MM.1S (cell line): Measurements from ENCODE around the gene TCERG1L.

Experiments
- DNase-seq: peaks from one replicate; pipeline ENCODE4 v3.0.0-alpha.2; 2015
- H2AFZ ChIP-seq: fragments of 300-600 bp; sonication (generic); 2 replicates; pipeline ENCODE4 v1.6.0; 2016; ENCODE audit warnings: antibody characterized with exemption, low read length
- H3F3A ChIP-seq: fragments of 300-600 bp; sonication (generic); 2 replicates; pipeline ENCODE4 v1.6.1; 2016; ENCODE audit warnings: mild to moderate bottlenecking, antibody characterized with exemption, low read length, moderate library complexity, mixed read lengths; ENCODE audit not compliant: insufficient read depth
- H3K27ac ChIP-seq: fragments of 300-600 bp; sonication (generic); 2 replicates; pipeline ENCODE4 v1.5.1; 2016; ENCODE audit warnings: mild to moderate bottlenecking, low read length
- H3K27me3 ChIP-seq: fragments of 300-600 bp; sonication (generic); replicated peaks from 2 replicates; pipeline ENCODE4 v1.6.0; 2016; ENCODE audit warnings: low read length; ENCODE audit not compliant: insufficient read depth
- H3K36me3 ChIP-seq: fragments of 300-600 bp; sonication (generic); replicated peaks from 2 replicates; pipeline ENCODE4 v1.6.1; 2016; ENCODE audit warnings: mild to moderate bottlenecking, low read length, mixed read lengths; ENCODE audit not compliant: insufficient read depth
- H3K4me1 ChIP-seq: fragments of 300-600 bp; sonication (generic); 2 replicates; pipeline ENCODE4 v1.6.1; 2016; ENCODE audit warnings: low read length, mixed read lengths
- H3K4me2 ChIP-seq: fragments of 300-600 bp; sonication (generic); 2 replicates; pipeline ENCODE4 v1.6.0; 2016; ENCODE audit warnings: low read depth, low read length
- H3K4me3 ChIP-seq: fragments of 300-600 bp; sonication (generic); 2 replicates; pipeline ENCODE4 v1.5.1; 2016; ENCODE audit warnings: low read length, mixed read lengths
- H3K79me2 ChIP-seq: fragments of 300-600 bp; sonication (generic); 2 replicates; pipeline ENCODE4 v1.6.1; 2016; ENCODE audit warnings: mixed run types, low read length, mixed read lengths
- H3K9ac ChIP-seq: fragments of 300-600 bp; sonication (generic); 2 replicates; pipeline ENCODE4 v1.6.1; 2016; ENCODE audit warnings: low read length, mixed read lengths
- H3K9me2 ChIP-seq: fragments of 300-600 bp; sonication (generic); replicated peaks from 2 replicates; pipeline ENCODE4 v1.6.1; 2016; ENCODE audit warnings: mild to moderate bottlenecking, low read length, mixed read lengths; ENCODE audit not compliant: insufficient read depth
- H3K9me3 ChIP-seq: fragments of 300-600 bp; sonication (generic); replicated peaks from 2 replicates; pipeline ENCODE4 v1.6.1; 2016; ENCODE audit warnings: mild to moderate bottlenecking, low read length, mixed read lengths; ENCODE audit not compliant: insufficient read depth
- H4K20me1 ChIP-seq: fragments of 300-600 bp; sonication (generic); 2 replicates; pipeline ENCODE4 v1.6.1; 2016; ENCODE audit warnings: mild to moderate bottlenecking, low read length, moderate library complexity, mixed read lengths; ENCODE audit not compliant: insufficient read depth
- EZH2 ChIP-seq: fragments of 300-600 bp; sonication (generic); optimal IDR thresholded peaks from 2 replicates; pipeline ENCODE3; 2017; ENCODE audit warnings: low read depth, mild to moderate bottlenecking, antibody characterized with exemption, low read length, mixed read lengths
- EZH2phosphoT487 ChIP-seq: fragments of 300-600 bp; sonication (generic); IDR thresholded peaks from 2 replicates; pipeline ENCODE4 v1.6.1; 2018; ENCODE audit warnings: antibody characterized with exemption, low read length
- TF ChIP-seq, protein P1 (sequence below): fragments of 300-600 bp; sonication (generic); IDR thresholded peaks from 2 replicates; pipeline ENCODE4 v1.5.1; 2016; ENCODE audit warnings: antibody characterized with exemption, low read length, mixed read lengths

The TCERG1L gene

DNA sequence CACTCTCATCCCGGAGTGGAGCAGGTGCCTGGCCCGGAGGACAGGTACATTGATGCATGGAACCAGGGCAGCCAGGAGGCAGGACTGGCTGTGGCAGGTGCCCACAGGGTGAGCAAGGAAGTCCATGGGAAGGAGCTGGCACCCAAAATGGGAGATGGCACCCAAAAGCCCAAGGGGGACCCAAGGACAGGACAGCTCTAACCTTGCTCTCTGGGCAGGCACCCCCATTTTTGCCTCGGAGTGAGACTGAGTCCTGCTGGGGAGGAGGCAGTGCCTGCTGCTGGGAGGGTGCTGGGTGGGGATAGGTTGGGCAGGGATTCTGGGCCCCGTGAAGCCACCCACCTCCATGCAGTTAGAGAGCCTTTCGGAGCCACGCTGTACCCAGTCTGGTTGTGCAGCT, 234.5 kb downstream of the TCERG1L start:
- no peak overlapping the region for H3K4me3 ChIP-seq
- H3K27me3 ChIP-seq, result no peaks in the 10 kb centered on the region
- no peaks in the 10 kb centered on the region for H3F3A ChIP-seq
- no peak overlapping the region for H3K9ac ChIP-seq
- H3K9me3 ChIP-seq, result no peaks in the 10 kb centered on the region
- no peak for TF ChIP-seq EZH2
- TF ChIP-seq, protein P1, sequence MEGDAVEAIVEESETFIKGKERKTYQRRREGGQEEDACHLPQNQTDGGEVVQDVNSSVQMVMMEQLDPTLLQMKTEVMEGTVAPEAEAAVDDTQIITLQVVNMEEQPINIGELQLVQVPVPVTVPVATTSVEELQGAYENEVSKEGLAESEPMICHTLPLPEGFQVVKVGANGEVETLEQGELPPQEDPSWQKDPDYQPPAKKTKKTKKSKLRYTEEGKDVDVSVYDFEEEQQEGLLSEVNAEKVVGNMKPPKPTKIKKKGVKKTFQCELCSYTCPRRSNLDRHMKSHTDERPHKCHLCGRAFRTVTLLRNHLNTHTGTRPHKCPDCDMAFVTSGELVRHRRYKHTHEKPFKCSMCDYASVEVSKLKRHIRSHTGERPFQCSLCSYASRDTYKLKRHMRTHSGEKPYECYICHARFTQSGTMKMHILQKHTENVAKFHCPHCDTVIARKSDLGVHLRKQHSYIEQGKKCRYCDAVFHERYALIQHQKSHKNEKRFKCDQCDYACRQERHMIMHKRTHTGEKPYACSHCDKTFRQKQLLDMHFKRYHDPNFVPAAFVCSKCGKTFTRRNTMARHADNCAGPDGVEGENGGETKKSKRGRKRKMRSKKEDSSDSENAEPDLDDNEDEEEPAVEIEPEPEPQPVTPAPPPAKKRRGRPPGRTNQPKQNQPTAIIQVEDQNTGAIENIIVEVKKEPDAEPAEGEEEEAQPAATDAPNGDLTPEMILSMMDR, result no peak
- no peak for TF ChIP-seq EZH2phosphoT487
- DNase-seq, result no peak
- H3K4me1 ChIP-seq, result no peaks in the 10 kb centered on the region
- no peak overlapping the region for H3K27ac ChIP-seq
- no peak overlapping the region for H2AFZ ChIP-seq
- no peaks in the 10 kb centered on the region for H3K36me3 ChIP-seq
- no peaks in the 10 kb centered on the region for H3K79me2 ChIP-seq
- no peaks in the 10 kb centered on the region for H4K20me1 ChIP-seq
- H3K9me2 ChIP-seq, result no peaks in the 10 kb centered on the region
- H3K4me2 ChIP-seq, result no peak overlapping the region

DNA sequence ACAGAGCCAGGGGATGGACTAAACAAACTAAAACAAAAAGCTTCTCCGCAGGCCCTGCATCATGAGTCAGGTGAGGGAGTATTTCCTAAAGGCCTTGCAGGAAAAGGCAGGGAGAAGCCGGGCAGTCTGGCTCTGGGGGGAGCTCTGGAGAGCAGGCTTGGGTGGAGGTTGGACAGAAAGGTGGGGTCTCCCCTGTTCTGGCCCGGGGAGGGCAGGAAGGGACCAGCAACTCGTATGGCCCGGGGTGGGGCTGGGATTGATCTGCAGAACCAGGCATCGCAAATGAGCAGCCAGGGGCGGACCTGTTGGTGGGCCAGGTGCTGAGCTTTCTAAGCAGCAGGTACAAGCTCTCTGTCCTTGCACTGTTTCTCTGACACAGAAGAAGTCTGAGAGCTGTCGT, 235.2 kb downstream of the TCERG1L start:
- no peaks in the 10 kb centered on the region for H3F3A ChIP-seq
- no peak overlapping the region for H3K9ac ChIP-seq
- no peaks in the 10 kb centered on the region for H3K9me2 ChIP-seq
- H3K36me3 ChIP-seq, result no peaks in the 10 kb centered on the region
- H2AFZ ChIP-seq, result no peak overlapping the region
- no peaks in the 10 kb centered on the region for H4K20me1 ChIP-seq
- no peak overlapping the region for H3K27ac ChIP-seq
- no peaks in the 10 kb centered on the region for H3K79me2 ChIP-seq
- DNase-seq, result no peak
- H3K9me3 ChIP-seq, result no peaks in the 10 kb centered on the region
- H3K4me2 ChIP-seq, result no peak overlapping the region
- no peaks in the 10 kb centered on the region for H3K4me1 ChIP-seq
- H3K4me3 ChIP-seq, result no peak overlapping the region
- no peaks in the 10 kb centered on the region for H3K27me3 ChIP-seq
- TF ChIP-seq EZH2 (no peak), EZH2phosphoT487 (no peak)
- TF ChIP-seq, protein P1, result no peak

DNA sequence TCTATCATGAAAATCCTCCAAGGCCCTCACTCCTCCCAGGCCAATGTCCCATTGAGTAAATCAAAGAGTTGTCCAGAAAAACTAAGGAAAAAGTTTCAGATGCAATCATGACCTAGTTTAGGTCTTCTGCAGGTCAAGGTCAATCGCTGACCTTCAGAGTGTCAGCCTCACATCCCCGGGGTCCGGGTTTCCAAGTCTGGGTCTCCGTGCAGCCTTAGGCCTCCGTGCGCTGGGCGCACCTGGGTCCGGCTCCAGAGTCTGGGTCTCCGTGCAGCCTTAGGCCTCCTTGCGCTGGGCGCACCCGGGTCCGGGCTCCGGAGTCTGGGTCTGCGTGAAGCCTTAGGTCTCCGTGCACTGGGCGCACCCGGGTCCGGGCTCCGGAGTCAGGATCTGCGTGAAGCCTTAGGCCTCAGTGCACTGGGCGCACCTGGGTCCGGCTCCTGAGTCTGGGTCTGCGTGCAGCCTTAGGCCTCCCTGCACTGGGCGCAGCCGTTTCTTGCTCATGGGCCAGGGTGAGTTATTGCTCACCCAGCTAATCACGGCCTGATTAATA, 236.2 kb downstream of the TCERG1L start:
- Histone ChIP-seq H3K4me1 (no peaks in the 10 kb centered on the region), H3K27ac (no peak overlapping the region), H3K9me2 (no peaks in the 10 kb centered on the region), H2AFZ (no peak overlapping the region), H3K4me3 (no peak overlapping the region), H4K20me1 (no peaks in the 10 kb centered on the region), H3F3A (no peaks in the 10 kb centered on the region), H3K9ac (no peak overlapping the region), H3K27me3 (no peaks in the 10 kb centered on the region), H3K79me2 (no peaks in the 10 kb centered on the region), H3K9me3 (no peaks in the 10 kb centered on the region), H3K4me2 (no peak overlapping the region), H3K36me3 (no peaks in the 10 kb centered on the region)
- TF ChIP-seq EZH2phosphoT487, result no peak
- TF ChIP-seq, protein P1, result no peak
- no peak for TF ChIP-seq EZH2
- no peak for DNase-seq
